ENCODE measurements around the gene HOXA3.

The HOXA3 gene

GRCh38 chr7:27101957-27102580 is 50.3 kb downstream of the HOXA3 start:
- no peak for DNase-seq (ENCODE audit: low spot score)

- no peak for DNase-seq (ENCODE audit: low spot score)
These were observed 51.0 kb downstream of the HOXA3 start for GRCh38 chr7:27101171-27101956.

GRCh38 chr7:27100694-27101170 is 51.7 kb downstream of the HOXA3 start:
- no peak for DNase-seq (ENCODE audit: low spot score)

- no peak for DNase-seq (ENCODE audit: low spot score)
These were observed 52.7 kb downstream of the HOXA3 start for GRCh38 chr7:27099453-27100370.

GRCh38 chr7:27098578-27099451 is 53.6 kb downstream of the HOXA3 start:
- no peak for DNase-seq (ENCODE audit: low spot score)

GRCh38 chr7:27097686-27098577 is 54.5 kb downstream of the HOXA3 start:
- no peak for DNase-seq (ENCODE audit: low spot score)

- DNase-seq (ENCODE audit: low spot score), result no peak
These were observed 55.4 kb downstream of the HOXA3 start for GRCh38 chr7:27096768-27097514.

GRCh38 chr7:27095897-27096767 is 56.3 kb downstream of the HOXA3 start, which contains the start of gene HOXA1:
HOXA1 (minus strand) TSS chr7:27096000; CDS start chr7:27095912, 88 bp downstream.
- DNase-seq (ENCODE audit: low spot score), result peak; percentile 81

GRCh38 chr7:27095050-27095896 is 57.1 kb downstream of the HOXA3 start:
- DNase-seq (ENCODE audit: low spot score), result peak; percentile 3

GRCh38 chr7:27094304-27095049 is 57.9 kb downstream of the HOXA3 start:
- no peak for DNase-seq (ENCODE audit: low spot score)

- no peak for DNase-seq (ENCODE audit: low spot score)
These were observed 59.0 kb downstream of the HOXA3 start for GRCh38 chr7:27093184-27093895.

- DNase-seq (ENCODE audit: low spot score), result no peak
These were observed 59.6 kb downstream of the HOXA3 start for GRCh38 chr7:27092819-27093110.

- no peak for DNase-seq (ENCODE audit: low spot score)
These were observed 60.2 kb downstream of the HOXA3 start for GRCh38 chr7:27091941-27092818.

GRCh38 chr7:27091105-27091504 is 61.3 kb downstream of the HOXA3 start:
- DNase-seq (ENCODE audit: low spot score), result no peak

All from CD4-positive, alpha-beta T cell treated with Interleukin-15 for 4 hours (primary cell).